ENCODE results near the gene PGM2L1. TPM values are rescaled to one million over a fixed set of nuclear protein-coding genes. Genes with fewer than 3 reads are reported as not detected.

PGM2L1 gene
- total and polyA plus RNA-seq, 2 experiments from 2014 or later = 32.6 to 44.4 TPM

DNA sequence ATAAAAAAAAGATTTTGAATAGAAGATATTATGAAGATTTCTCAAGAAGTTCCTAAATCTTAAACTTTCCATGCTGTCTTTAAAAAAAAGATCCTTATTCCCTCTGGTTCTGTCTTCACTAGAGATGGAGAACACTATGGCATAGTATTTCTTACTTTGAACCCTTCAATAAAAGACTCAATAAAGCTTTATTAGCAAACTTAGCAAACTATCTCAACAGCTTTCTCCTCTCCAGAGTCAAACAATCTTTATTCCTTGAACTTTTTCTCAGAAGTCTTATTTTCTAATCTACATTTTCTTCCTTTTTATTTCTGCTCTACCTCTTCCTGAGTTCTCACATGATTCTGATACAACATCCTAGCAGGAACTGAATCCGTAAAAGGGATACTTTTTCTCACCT, 65.0 kb downstream of the PGM2L1 start (continued):
- TF ChIP-seq NANOG (IDR thresholded peaks at IDR 0.05; ENCODE audit: borderline replicate concordance) = no peak
- TF ChIP-seq POLR2AphosphoS5 (IDR thresholded peaks at IDR 0.05; ENCODE audit: low read depth) = no peak
- TF ChIP-seq STAT1 (IDR thresholded peaks at IDR 0.05; ENCODE audit: unreplicated experiment) = no peak
- TF ChIP-seq ZNF331 (CRISPR knock-in tag; IDR thresholded peaks at IDR 0.05; ENCODE audit: low read depth) = no peak
- TF ChIP-seq, protein P1, sequence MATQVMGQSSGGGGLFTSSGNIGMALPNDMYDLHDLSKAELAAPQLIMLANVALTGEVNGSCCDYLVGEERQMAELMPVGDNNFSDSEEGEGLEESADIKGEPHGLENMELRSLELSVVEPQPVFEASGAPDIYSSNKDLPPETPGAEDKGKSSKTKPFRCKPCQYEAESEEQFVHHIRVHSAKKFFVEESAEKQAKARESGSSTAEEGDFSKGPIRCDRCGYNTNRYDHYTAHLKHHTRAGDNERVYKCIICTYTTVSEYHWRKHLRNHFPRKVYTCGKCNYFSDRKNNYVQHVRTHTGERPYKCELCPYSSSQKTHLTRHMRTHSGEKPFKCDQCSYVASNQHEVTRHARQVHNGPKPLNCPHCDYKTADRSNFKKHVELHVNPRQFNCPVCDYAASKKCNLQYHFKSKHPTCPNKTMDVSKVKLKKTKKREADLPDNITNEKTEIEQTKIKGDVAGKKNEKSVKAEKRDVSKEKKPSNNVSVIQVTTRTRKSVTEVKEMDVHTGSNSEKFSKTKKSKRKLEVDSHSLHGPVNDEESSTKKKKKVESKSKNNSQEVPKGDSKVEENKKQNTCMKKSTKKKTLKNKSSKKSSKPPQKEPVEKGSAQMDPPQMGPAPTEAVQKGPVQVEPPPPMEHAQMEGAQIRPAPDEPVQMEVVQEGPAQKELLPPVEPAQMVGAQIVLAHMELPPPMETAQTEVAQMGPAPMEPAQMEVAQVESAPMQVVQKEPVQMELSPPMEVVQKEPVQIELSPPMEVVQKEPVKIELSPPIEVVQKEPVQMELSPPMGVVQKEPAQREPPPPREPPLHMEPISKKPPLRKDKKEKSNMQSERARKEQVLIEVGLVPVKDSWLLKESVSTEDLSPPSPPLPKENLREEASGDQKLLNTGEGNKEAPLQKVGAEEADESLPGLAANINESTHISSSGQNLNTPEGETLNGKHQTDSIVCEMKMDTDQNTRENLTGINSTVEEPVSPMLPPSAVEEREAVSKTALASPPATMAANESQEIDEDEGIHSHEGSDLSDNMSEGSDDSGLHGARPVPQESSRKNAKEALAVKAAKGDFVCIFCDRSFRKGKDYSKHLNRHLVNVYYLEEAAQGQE (IDR thresholded peaks at IDR 0.05; ENCODE audit: unreplicated experiment) = no peak
- TF ChIP-seq, protein P2, sequence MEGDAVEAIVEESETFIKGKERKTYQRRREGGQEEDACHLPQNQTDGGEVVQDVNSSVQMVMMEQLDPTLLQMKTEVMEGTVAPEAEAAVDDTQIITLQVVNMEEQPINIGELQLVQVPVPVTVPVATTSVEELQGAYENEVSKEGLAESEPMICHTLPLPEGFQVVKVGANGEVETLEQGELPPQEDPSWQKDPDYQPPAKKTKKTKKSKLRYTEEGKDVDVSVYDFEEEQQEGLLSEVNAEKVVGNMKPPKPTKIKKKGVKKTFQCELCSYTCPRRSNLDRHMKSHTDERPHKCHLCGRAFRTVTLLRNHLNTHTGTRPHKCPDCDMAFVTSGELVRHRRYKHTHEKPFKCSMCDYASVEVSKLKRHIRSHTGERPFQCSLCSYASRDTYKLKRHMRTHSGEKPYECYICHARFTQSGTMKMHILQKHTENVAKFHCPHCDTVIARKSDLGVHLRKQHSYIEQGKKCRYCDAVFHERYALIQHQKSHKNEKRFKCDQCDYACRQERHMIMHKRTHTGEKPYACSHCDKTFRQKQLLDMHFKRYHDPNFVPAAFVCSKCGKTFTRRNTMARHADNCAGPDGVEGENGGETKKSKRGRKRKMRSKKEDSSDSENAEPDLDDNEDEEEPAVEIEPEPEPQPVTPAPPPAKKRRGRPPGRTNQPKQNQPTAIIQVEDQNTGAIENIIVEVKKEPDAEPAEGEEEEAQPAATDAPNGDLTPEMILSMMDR (conservative IDR thresholded peaks at IDR 0.05; ENCODE audit: low read depth in 2 of 2) = no peak
- no peak for TF ChIP-seq CREB1 (CRISPR knock-in tag; IDR thresholded peaks at IDR 0.05; ENCODE audit: low read depth)
- TF ChIP-seq EZH2 (IDR thresholded peaks at IDR 0.05; ENCODE audit: low read depth, unreplicated experiment) = no peak
- no peak for TF ChIP-seq EZH2phosphoT487 (IDR thresholded peaks at IDR 0.05; ENCODE audit: unreplicated experiment)

DNA sequence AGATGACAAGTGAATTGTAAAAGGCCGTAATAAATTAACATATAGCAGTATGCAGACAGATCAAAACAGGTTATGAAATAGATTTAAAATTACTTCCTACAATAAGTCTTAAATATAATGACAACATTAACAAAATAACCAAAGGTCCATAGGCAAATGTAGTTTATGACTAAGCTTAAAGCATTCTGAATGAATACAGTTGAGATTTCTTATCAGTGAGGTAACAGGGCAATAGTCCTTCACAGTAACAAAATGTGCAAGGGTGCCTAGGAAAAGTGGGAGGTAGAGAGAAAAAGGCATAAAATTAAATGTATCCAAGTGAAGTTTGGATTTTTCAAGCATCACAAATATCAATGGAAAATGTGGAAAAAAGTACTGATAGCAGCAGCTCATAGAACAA, 65.9 kb downstream of the PGM2L1 start:
- no peaks in the 10 kb centered on the region for H3K4me1 ChIP-seq (ENCODE audit: insufficient read depth)
- H3K27ac Mint-ChIP-seq = no peak overlapping the region
- H4K20me1 ChIP-seq (replicated peaks; ENCODE audit: insufficient read depth) = no peaks in the 10 kb centered on the region
- no peaks in the 10 kb centered on the region for H3K27me3 ChIP-seq (ENCODE audit: insufficient read depth)
- no peak overlapping the region for H3K4me3 ChIP-seq
- peaks cover 8% of the 10 kb centered on the region for H3K36me3 ChIP-seq (ENCODE audit: insufficient read depth)
- no peaks in the 10 kb centered on the region for H3K9me2 ChIP-seq (ENCODE audit: insufficient read depth)
- no peaks in the 10 kb centered on the region for H3K27me3 Mint-ChIP-seq (ENCODE audit: insufficient read depth, low read depth, poor library complexity)
- no peaks in the 10 kb centered on the region for H3F3A ChIP-seq (replicated peaks; ENCODE audit: low read depth)
- H3K4me2 ChIP-seq = no peak overlapping the region
- no peak for ATAC-seq
- peaks cover 14% of the 10 kb centered on the region for H3K36me3 Mint-ChIP-seq (ENCODE audit: low read depth)
- no peaks in the 10 kb centered on the region for H3K79me2 ChIP-seq (replicated peaks; ENCODE audit: insufficient read depth)
- no peak overlapping the region for H3K27ac ChIP-seq (ENCODE audit: low read depth)
- H2AFZ ChIP-seq = no peak overlapping the region
- H3K4me1 Mint-ChIP-seq = no peaks in the 10 kb centered on the region
- H3K4me3 Mint-ChIP-seq = no peak overlapping the region
- DNase-seq (ENCODE audit: low spot score) = no peak
- peaks cover 7% of the 10 kb centered on the region for H3K9me3 Mint-ChIP-seq
- TF ChIP-seq, protein P3, sequence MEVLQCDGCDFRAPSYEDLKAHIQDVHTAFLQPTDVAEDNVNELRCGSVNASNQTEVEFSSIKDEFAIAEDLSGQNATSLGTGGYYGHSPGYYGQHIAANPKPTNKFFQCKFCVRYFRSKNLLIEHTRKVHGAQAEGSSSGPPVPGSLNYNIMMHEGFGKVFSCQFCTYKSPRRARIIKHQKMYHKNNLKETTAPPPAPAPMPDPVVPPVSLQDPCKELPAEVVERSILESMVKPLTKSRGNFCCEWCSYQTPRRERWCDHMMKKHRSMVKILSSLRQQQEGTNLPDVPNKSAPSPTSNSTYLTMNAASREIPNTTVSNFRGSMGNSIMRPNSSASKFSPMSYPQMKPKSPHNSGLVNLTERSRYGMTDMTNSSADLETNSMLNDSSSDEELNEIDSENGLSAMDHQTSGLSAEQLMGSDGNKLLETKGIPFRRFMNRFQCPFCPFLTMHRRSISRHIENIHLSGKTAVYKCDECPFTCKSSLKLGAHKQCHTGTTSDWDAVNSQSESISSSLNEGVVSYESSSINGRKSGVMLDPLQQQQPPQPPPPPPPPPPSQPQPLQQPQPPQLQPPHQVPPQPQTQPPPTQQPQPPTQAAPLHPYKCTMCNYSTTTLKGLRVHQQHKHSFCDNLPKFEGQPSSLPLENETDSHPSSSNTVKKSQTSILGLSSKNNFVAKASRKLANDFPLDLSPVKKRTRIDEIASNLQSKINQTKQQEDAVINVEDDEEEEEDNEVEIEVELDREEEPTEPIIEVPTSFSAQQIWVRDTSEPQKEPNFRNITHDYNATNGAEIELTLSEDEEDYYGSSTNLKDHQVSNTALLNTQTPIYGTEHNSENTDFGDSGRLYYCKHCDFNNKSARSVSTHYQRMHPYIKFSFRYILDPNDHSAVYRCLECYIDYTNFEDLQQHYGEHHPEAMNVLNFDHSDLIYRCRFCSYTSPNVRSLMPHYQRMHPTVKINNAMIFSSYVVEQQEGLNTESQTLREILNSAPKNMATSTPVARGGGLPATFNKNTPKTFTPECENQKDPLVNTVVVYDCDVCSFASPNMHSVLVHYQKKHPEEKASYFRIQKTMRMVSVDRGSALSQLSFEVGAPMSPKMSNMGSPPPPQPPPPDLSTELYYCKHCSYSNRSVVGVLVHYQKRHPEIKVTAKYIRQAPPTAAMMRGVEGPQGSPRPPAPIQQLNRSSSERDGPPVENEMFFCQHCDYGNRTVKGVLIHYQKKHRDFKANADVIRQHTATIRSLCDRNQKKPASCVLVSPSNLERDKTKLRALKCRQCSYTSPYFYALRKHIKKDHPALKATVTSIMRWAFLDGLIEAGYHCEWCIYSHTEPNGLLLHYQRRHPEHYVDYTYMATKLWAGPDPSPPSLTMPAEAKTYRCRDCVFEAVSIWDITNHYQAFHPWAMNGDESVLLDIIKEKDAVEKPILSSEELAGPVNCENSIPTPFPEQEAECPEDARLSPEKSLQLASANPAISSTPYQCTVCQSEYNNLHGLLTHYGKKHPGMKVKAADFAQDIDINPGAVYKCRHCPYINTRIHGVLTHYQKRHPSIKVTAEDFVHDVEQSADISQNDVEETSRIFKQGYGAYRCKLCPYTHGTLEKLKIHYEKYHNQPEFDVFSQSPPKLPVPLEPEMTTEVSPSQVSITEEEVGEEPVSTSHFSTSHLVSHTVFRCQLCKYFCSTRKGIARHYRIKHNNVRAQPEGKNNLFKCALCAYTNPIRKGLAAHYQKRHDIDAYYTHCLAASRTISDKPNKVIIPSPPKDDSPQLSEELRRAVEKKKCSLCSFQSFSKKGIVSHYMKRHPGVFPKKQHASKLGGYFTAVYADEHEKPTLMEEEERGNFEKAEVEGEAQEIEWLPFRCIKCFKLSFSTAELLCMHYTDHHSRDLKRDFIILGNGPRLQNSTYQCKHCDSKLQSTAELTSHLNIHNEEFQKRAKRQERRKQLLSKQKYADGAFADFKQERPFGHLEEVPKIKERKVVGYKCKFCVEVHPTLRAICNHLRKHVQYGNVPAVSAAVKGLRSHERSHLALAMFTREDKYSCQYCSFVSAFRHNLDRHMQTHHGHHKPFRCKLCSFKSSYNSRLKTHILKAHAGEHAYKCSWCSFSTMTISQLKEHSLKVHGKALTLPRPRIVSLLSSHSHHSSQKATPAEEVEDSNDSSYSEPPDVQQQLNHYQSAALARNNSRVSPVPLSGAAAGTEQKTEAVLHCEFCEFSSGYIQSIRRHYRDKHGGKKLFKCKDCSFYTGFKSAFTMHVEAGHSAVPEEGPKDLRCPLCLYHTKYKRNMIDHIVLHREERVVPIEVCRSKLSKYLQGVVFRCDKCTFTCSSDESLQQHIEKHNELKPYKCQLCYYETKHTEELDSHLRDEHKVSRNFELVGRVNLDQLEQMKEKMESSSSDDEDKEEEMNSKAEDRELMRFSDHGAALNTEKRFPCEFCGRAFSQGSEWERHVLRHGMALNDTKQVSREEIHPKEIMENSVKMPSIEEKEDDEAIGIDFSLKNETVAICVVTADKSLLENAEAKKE (CRISPR knock-in tag; IDR thresholded peaks at IDR 0.05) = no peak
- TF ChIP-seq POLR2AphosphoS5 (IDR thresholded peaks at IDR 0.05; ENCODE audit: low read depth) (no peak), JUNB (IDR thresholded peaks at IDR 0.05; ENCODE audit: unreplicated experiment) (no peak), CREB1 (CRISPR knock-in tag; IDR thresholded peaks at IDR 0.05; ENCODE audit: low read depth) (no peak), ZNF114 (CRISPR knock-in tag; IDR thresholded peaks at IDR 0.05) (no peak), NANOG (IDR thresholded peaks at IDR 0.05; ENCODE audit: borderline replicate concordance) (no peak)
